NCI-H774 (cell line): ENCODE measurements around the gene RER1.
"Not testable (repeated sequence)": the region's sequence is repeated elsewhere in the genome, so short reads cannot be mapped to it uniquely, and the experiment has no call there.

Experiments used
- DNase-seq: peaks from one replicate; lab custom pipeline; 2025; lab: John Stamatoyannopoulos, UW

Gene RER1

DNA sequence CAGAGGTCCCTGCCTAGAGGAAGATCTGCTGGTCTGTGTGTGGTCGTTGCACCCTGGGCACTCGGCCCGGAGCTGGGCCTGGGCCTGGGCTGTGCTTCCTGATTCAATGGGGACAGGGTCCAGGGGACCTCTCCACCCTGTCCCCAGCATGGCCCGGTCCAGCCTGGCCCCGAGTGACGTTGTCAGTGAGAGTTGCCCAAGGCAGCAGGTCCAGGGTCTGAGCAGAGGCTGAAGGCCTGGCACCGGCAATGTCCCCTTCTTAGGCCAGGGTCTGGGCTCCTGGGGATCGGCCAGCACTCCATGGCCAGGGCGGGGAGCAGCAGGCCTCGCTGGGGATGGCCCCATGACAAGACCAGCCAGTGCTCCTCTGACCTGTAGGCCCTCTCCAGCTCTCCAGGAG is 36.3 kb downstream of the RER1 start:
- DNase-seq: no peak

DNA sequence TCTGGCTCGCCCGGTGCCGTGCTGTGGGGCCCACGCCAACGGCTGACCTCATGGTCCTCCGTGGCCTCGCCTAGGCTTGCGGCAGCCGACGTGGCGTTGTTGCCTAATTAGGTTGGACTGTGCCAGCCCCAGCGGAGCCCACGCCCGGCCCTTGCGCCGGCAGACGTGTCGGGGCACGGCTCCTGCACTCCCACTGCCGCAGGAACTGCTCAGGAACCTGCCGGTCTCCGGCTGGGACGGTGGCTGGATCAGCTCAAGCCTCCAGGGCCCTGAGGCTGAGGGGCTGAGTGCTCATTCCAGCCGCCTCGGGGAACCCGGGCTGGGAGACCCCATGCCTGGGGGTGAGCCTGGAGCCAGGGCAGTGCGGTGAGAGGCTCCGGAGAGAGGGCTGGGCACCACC is 36.8 kb downstream of the RER1 start:
- DNase-seq: no peak

DNA sequence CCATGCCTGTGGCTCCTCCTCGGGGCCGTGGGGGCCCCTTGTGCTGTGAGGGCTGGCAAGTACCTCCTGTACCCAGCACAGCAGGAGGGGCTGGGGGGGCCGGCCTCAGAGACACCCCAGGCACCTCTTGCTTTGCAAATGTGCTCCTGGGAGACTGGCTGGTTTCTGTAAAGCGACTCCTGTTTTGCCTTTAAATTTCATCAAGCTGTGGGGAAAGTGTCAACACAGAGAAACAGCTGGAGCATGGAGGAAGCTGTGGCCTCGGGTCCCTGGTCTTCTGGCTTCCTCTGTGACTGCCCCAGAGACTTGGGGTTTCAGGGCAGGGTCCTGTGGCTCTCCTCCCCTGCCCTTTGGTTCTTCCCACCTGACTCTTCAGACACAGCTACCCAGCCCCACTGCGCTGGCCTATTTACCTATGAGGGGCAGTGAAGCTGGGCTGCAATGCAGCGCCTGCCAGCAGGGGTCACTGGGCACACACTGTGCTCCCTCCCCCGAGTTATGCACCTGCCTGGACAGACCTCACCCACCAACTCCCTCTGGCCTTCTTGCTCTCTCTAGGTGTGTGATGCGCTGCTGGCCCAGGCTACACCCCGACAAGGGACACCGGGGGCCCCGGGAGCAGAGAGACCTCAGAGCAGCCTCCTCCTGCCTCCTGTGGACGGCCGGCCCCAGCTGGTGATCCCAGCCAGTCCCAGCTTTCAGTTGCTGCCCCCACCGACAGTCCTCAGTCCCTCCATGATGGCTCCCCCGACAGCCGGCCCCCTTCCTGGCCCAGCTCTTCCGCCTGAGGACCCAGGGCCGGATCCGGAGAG is 38.3 kb downstream of the RER1 start:
- no peak for DNase-seq

DNA sequence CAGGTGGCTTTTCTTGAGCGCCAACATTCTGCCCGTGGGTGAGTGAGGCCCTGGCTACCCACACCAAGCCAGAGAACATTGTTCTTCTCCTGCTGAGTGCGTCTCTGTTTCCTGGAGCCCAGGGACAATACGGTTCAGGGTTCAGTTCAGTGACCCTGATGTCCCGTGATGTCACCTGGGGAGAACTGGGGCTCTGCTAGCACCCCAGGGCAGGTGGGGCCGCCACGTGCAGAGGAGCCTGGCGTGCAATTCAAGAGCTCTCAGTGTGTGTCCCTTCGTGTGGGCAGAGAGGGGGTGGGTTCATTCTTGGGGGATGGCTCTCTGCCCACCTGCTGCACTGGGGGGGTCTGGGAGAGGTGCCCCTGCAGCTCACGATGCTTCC is 38.9 kb downstream of the RER1 start:
- DNase-seq: no peak

DNA sequence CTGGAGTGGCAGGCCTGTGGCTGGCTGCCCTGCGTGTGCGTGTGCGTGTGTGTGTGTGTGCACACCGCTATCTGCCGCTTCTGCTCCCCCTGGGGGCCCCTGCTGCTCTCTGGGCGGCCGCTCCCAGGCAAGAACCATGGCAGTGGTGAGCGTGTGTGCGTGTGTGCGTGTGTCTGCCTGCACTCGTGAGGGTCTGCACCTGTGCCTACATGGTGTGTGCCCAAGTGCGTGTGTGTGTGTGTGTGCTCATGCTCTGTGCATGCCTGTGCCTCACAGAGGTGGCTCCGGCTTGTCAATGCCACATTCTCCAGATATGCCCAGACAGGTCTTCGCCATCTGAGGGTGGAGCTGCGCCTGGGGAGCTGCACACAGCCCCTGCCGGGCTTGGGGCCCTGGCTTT is 39.5 kb downstream of the RER1 start:
- no peak for DNase-seq

DNA sequence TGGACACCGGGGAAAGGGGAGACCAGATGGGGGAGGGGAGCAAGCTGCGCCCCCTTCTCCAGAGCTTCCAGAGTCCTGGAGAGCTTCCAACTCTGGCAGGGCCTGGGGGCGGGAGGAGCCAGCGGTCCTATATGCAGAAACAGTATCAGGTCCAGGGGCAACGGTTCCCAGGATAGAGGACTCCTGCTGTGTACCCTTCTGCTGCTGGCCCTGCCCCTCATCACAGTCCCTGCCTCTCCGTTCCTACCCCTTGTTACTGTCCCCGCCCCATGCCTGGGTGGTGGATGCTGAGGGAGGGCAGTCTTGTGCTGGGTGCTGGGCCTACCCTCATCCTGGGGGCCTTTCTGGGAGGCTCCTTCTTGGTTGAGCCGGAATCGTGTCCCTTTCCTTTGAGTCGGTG is 39.9 kb downstream of the RER1 start:
- DNase-seq: no peak

DNA sequence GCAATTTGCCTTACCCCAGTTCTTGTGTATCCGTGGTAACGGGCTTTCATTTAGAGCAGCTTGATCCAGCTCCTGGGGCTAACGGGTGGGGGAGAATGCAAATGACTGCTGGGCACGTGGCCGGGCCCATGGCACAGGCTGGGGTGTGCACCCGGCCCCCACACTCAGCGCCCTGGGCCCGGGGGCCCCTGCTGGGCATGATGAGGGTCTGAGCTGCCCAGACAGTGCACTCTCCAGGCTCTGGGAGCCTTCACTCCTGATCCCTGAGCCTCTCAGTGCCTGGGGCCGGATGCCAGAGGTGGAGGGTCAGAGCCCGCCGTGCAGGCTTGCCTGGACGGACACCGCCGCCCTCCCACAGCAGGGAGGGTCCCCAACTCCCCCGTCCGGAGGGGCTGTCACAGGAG is 40.8 kb downstream of the RER1 start:
- no peak for DNase-seq

DNA sequence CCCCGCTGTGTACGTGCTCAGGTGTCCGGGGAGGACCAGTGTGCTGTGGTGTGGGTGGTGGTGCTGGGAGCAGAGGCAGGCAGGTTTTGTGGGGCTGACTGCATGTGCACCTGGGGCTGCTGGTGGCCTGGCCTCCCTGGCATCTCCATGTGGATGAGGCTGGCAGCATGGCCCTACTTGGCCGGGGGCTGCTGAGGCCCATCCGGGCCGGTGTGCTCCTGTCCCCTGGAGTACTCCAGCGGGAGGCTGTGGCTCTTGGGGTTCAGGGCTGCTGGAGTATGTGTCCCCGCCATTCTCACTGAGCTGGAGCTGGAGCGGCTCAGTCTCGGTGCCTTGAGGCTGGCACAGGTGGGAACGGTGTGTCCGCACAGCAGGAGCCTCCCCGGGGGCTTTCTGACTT is 41.6 kb downstream of the RER1 start:
- DNase-seq: no peak

DNA sequence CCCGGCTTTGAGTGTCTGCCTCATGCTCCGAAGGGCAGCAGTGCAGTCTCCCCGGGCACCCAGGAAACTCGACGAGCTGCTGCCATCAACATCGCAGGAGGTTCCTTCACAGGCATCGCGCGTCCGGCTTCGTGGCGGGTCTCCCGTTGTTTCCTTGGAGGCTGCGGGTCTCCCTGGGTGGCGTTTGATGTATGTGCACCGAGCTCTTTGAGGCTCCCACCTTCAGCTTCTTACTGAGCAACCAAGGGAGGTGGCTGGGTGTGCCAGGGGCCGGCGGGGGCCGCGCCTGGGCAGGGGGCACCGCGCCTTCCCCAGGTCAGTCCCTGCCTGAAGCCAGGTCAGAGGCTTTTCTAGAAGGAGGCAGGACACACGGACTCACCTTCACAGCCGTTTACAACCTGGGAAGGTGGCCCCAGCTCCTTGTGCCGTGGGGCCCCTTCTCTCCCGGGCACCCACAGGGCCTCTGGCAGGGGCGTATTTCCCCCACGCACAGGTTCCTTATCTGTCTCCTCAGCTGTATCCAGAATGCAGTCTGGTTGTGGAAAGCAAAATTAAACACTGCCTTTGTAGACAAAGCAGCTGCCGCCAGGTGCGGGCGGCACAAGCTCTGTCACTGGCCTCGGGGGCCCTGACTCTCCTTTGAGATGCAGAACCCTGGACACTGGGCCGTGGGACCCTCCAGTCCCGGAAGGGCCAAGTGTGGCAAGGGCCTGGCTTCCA is 42.5 kb downstream of the RER1 start:
- no peak for DNase-seq

DNA sequence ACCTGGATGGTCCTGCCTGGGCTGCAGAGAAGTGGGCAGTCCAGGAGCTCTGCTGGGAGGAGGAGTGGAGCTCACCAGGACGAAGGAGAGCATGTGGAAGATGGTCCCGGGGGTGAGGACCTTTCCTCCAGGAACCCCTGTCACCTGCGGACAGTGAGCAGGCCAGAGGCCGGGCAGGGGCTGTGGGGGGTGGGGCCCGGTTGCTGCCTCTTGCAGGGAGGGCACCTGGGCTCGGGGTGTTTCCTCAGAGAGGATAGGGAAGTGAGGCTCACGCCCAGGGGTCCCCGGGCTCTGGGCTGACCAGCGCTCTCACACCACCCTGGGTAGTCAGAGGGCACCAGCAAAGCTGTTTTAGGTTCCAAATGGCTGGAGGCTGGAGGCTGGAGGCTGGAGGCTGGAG is 43.5 kb downstream of the RER1 start:
- DNase-seq: no peak

DNA sequence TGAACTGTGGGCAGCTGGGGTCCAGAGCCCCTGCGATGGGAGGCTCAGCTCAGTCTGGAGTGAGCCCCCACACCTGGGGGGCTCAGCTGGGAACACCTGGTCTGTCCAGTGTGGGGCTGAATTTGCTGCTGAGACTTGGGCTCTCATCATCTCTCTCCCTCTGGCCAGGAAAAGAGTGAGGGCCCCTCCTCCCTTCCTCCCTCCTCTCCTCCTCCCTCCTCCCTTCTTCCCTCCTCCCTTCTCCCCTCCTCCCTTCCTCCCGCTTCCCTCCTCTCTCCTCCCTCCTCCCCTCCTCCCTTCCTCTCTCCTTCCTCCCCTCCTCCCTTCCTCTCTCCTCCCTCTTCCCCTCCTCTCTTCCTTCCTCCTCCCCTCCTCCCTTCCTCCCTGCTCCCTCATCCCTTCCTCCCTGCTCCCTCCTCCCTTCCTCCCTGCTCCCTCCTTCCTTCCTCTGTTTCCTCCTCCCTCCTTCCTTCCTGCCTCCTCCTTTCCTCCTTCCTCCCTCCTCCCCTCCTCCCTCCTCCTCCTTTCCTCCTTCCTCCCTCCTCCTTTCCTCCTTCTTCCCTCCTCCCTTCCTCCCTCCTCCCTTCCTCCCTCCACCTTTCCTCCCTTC is 44.2 kb downstream of the RER1 start:
- no peak for DNase-seq

DNA sequence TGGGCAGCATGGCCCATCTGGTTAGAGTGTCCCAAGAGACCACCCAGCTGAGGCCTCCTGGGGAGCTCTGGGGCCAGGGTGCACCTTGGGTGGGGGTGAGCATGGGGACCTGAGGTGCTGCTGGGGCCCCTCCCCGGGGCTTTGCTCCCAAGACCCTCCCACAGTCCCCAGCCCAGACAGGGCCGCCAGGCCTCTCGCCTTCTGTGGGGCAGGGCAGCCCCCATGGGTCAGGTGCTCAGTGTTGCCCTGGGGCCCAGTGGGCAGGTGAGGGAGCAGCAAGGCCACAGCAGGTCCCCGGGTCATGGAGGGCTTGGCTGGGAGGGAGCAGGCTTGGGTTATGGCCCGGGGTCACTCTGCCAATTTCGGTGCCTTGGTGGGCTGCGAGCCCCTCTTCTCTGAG is 45.2 kb downstream of the RER1 start:
- DNase-seq: no peak

DNA sequence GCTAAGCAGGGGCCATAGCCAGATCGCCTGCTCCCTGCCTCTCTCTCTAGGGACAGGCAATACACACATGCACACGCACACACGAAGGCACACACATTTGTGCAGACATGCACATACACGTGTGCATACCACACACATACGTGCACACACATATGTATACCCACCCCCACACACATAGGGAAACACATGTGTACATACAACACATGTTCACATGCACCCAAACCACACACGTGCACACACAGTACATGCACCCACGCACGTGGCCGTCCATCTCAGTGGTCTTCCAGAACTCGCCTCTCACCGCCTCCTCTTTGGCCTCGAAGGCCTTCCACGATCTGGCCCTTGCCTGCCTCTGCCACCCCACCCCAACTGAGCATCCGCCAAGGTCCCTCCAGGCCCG is 46.0 kb downstream of the RER1 start:
- DNase-seq: no peak

DNA sequence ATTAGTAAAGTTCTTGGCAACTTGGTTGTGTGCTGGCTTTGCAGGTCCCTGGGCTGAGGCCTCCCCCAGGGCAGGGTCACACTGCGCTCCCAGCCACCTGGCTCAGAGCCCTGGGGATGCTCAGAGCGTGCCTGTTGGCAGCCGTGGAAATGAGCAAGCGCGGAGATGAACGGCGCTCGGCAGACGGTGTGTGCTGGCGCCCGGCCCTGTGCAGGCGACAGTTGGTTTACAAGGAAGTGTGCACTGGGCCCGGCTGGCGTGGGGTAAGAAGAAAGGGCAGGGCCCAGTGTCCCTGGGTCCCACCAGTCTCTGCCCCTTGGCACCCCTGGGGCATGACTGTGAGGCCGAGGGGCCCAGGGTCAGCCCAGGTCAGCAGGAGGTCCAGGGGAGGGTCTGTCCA is 46.4 kb downstream of the RER1 start:
- no peak for DNase-seq

DNA sequence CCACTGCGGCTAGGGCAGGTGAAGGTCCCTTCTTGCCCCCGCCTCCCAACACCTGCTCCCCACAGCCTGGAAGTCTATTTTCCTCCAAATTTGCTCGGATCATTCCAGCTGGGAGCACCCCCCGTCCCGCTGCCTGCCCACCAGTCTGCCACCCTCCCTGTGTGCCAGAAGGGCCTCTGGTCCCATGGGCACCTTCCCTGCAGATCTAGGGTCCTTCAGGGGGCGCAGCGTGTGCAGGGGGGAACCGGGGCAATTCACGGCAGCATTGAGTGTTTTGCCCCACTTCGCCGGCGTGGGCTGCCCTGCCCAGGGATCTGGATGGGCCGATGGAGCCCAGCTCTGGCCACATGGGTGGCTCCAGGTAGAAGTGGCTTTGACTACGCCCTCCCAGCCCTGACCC is 47.0 kb downstream of the RER1 start:
- no peak for DNase-seq

DNA sequence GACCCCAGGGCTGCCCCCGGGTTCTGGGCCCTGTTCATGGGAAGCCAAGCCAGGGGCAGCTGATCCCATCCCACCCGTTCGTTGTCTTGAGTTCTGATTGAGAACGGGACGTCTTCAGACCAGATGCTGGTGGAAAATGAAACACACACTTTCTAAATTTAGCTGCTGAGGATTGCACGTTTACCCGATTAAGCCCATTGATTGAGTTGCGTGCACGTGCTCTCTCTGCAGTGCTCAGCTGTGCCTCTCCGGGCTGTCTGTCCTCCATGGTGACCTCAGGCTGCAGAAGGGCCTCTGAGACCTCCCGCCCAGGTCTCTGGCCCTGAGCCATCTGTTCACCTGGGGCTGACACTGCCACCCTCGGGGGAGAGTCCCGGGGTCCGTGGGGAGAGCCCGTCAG is 47.7 kb downstream of the RER1 start:
- no peak for DNase-seq

DNA sequence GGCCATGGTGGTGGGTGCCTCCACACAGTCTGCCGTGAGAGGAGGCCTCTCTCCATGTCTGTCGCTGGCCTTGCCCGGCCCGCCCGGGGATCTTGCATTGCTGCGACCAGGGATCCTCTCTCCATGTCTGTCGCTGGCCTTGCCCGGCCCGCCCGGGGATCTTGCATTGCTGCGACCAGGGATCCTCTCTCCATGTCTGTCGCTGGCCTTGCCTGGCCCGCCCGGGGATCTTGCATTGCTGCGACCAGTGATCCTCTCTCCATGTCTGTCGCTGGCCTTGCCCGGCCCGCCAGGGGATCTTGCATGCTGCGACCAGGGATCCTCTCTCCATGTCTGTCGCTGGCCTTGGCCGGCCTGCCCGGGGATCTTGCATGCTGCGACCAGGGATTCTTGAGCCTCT is 48.7 kb downstream of the RER1 start:
- DNase-seq: not testable (repeated sequence)

DNA sequence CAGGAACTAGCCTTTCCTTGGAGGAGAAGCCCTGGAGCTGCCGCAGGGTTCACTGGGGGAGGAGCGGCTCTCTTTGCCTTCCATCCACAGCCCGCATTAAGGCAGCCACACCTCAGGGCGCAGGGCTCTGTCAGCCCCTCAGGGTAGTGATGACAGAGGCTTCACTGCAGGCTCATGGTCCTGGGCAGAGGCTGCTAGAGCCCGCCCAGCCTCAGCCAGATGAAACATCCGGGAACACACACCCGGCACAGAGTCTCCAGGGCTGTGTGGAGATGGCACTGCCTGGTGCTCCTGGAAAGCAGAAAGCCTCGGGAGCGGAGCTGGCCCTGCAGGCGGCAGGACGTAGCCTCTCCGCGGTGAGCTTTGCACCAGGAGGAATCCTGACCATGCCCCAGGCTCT is 50.1 kb downstream of the RER1 start:
- DNase-seq: no peak

DNA sequence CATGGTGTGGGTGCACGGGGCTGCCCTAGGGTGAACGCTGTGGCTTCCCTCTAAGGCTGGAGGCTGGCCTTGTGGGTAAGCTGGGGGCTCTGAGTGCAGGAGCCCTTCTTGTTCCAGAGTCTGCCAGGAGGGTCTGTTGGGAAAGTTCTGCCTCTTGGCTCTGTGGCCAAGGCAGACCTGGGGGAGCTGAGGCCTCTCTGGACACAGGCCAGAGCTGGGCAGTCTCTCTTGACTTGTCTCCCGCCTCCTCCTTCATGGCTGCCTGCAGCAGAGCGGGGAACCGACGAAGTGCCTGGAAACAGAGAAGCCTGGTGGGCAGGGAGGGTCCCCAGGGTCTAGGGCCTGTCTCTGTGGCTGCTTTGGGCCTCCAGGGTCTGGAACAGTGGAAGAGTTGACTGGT is 51.0 kb downstream of the RER1 start:
- no peak for DNase-seq

DNA sequence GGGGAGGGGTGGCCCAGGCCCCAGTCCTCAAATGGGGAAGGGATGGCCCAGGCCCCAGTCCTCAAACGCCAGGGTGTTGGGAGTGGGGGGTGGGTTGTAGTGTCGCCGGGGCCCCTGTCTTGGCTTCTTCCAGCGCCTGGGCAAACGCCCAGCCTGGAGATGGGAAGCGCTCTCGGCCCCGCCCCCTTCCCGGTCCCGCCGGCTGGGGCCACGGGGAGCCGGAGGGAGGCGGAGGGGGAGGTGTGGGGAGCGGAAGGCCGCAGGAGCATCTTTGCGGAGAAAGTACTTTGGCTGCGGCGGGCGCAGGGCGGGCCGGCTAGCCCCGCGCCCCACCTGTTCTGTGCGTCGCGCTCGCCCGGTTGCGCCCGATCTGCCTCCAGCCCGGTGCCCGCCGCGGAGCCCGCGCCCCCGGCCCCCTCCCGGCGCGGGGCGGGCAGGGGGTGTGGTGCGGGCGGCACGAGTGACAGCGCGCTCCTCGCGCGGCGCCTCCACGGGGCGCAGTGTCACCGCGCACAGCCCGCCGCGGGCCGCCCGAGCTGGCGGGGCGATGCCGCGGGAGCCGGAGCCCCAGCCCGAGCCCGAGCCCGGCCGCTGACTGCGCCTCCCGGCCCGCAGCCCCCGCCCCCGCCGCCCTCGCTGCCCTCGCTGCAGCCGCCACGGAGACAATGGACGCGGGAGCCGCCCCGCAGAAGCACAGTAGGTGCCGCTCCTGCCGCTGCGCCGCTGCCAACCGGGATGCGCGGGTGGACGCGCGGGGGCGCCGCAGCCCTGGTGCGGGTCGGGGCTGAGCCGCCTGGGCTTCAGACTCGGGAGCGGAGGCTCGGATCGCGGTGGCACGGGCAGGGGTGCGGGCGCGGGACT is 51.9 kb downstream of the RER1 start:
- DNase-seq: no peak

DNA sequence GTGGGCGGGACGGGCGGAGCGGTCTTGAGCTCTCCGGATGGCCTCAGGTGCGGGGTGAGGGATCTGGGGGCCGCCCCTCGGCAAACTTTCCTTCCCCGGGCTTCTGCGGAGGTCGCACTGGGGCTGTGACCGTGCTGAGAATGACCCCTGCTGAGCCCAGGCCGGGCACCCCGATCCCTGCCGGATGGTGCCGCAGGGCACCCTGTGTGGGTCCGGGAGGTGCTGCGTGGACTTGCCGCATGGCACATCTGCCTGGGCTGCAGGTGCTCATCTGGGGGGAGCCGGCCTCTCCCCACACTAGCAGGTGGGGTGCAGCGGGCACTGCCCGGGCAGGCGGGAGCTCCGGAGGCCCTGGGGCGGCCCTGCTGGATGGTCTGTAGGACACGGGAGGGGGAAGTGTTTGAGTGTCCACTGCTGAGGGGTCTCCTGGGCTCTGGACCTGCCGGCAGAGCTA is 52.5 kb downstream of the RER1 start:
- DNase-seq: no peak

DNA sequence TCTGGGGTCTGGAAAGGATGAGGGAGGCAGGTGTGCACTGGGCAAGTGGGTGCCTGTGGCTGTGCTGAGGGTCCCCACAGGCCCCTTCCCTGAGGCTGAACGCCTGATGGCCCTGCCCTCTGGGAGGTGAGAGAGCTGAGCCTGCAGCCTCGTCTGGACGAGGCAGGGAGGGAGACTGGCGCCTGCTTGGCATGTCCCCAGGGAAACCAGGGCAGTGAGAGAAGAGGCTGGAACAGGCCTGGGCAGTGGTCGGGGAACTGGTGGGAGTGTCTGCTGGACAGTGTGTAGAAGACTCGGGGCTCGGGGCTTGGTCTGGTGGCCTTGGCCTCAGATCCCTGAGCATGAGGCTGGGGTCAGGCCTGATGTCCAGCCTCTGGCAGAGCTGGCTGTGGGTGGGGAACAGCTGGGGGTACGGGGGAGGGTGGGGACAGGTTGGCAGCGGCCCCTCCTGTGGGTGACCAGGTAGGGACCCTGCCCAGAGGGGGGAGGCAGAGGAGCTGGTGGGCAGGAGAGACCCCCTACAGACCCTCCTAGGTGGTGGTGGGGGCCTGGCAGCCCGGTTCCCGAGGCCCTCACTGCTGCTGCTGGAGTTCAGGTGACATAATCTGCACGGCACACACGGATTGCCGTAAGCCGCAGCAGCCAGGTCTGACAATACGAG is 53.7 kb downstream of the RER1 start:
- DNase-seq: no peak
